ENCODE results near the gene HS3ST2.
"Not testable (repeated sequence)": the region's sequence is repeated elsewhere in the genome, so short reads cannot be mapped to it uniquely, and the experiment has no call there.

HS3ST2 gene

DNA sequence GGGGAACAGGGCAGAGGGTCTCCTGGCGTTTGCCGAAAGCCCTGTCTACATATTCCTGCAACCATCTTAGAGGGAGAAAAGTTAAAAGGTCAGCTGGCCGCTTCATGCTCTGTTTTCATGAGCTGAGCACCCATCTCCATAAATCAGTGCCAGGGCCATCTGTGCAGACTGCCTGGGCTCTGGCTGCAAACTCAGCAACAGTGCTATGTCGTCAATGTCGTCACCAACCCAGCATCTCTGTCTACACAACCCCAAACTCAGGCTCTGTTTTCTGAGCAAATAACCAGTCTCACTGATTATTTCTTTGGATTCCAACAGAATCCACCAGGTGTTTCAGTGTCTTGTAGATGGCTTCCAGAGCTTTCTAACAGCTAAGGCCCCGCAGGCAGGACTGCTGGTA lies 65.0 kb downstream of the HS3ST2 start:
- DNase-seq (ENCODE audit: low read depth in 2 of 2): no peak

DNA sequence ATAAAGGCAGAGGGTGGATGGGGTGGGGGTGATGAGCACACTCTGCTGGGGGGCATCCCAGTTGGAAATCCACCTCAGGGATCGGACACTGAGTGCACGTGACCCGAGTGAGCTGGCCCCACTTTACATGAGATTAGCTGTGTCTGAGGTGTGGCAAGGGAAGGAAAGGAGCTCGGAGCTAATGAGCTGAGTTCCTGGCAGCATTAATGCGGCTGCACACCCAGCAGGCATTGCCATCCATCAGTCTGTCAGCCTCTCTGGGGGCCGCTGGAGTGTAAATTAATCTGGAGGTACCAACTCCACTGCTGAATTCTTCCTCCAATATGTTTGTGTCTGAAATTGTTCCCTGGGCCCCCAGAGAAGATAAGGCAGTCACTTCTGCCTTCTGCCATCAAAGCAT lies 65.5 kb downstream of the HS3ST2 start:
- no peak for DNase-seq (ENCODE audit: low read depth in 2 of 2)

DNA sequence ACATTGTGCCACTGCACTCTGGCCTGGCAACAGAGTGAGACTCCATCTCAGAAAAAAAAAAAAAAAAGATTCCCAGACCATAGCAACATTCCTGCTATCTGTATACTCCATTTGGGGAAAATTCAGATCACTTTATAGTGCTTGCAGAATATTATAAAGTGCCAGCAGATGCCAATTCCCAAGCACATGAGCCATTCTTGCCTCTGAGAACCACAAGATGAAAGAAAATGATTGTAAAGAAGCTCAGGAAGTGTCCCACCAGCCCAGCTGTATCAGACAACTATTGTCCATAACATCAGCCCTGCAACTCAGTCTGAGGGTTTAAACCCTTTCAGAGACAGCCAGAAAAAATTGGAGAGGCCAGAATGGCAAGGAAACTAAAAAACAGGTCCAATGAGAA lies 69.0 kb downstream of the HS3ST2 start:
- DNase-seq (ENCODE audit: low read depth in 2 of 2): no peak

DNA sequence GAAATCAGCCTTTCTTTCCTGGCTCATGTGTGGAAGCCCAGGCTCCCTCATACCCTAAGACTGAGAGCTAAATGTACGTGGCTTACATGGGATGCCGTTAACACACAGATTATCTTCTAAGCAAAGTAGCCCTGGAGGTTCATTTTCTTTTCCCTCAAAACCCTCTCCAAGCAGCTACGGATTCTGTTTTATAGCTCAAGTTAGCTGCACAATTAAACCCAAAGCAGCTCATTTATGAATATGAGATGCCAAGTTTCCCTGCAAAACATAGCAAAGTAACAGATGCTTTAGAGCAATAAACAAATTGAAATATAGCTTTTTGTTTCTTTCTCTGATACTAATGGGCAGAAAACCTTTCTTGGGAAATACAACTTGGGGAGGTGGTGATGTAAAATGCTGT lies 72.0 kb downstream of the HS3ST2 start:
- no peak for DNase-seq (ENCODE audit: low read depth in 2 of 2)

DNA sequence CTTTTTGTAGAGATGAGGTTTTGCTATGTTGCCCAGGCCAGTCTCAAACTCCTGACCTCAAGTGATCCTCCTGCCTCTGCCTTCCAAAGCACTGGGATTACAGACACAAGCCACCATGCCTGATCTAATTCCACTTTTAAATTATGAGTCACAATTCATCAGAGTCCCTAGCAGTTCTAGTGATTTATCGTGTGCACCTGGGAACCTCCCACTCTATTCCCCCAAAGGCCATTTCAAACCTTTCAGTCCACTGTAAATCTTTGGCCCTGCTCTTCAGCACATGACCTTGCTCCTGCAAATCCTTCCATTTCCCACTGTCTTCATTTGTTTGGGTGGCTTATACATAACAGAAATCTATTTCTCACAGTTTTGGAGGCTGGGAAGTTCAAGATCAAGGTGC lies 73.0 kb downstream of the HS3ST2 start:
- DNase-seq (ENCODE audit: low read depth in 2 of 2): no peak

DNA sequence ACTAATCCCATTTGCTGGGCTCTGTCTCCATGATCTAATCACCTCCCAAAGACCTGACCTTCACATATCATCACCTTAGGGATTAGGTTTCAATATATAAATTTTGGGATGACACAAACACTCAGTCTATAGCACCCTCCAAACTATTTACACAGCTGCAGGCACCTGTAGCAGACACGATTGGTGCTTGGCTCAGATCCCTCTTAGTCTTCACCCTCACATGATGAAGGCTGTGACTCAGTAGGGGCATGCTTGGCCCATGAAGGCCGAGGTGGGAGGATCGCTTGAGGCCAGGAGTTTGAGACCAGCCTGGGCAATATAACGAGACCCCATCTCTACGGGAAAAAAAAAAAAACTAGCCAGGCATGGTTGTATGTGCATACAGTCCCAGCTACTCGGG lies 73.5 kb downstream of the HS3ST2 start:
- no peak for DNase-seq (ENCODE audit: low read depth in 2 of 2)

DNA sequence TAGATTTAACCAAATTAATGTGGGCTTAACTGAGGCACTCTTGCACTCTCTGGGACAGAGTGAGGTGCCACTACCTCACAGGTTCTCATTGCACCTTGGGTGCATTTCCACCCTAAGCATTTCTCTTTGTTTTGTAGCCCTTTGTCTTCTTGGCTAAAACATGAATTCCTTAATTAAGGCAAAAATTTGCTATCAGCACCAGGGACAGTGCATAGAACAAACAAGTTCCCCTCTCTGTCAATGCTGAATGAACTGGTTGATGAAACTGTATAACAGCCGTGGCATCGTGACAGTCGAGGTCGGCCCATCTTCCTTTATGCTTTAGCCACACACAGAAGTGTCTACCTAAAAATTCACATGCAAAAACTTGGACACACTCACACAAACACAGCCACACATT lies 74.8 kb downstream of the HS3ST2 start:
- no peak for DNase-seq (ENCODE audit: low read depth in 2 of 2)

DNA sequence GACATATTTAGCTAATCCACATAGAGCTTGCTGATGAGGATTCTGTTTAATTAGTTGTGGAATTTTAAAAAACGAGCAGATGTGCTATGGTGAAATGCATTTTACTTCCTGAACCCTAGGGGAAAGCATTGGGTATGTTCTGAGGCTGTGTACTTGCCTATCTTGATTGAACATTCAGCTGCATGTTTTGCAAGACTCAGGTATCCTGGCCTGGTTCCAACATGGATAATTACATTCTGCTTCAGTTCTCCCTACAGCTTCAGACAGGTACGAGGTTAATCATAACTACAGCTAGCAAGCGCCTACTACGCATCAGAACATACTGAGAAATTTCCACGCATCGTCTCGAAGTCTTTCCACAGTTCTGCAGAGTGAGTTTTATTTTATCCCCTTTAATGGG lies 77.0 kb downstream of the HS3ST2 start:
- DNase-seq (ENCODE audit: low read depth in 2 of 2): no peak

DNA sequence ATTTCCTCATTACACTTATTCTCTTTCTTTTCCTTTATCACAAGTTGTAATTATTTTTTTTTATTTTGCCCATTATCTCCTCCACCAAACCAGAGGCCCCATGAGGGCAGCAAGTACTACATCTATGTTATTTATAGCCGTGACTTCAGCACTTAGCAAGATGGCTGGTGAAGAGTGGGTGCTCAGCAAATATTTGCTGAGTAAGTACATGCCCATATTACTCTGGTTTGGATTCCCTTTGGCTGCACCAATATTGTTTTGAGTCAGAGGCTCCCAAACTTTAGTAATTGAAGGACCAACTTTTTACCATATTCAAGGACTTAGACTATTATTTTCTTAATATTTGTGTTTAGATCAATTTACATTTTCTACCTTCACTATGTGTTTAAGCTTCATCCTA lies 83.2 kb downstream of the HS3ST2 start:
- DNase-seq (ENCODE audit: low read depth in 2 of 2): no peak

DNA sequence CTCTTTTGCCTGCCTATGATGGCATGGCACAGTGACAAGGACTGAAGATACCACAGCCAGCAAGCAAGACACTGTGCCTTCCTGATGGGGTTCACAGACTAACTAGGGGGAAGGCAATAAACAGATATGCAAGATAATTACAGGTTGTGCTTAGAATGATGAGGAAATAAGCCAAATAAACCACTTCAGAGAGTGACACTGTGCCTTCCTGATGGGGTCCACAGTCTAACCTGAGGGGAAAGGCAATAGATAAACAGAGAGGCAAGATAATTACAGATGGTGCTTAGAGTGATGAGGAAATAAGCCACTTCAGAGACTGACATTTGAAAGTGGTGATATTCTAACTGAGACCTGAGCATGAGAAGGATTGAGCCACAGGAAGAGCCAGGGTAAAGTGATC lies 84.2 kb downstream of the HS3ST2 start:
- DNase-seq (ENCODE audit: low read depth in 2 of 2): no peak

DNA sequence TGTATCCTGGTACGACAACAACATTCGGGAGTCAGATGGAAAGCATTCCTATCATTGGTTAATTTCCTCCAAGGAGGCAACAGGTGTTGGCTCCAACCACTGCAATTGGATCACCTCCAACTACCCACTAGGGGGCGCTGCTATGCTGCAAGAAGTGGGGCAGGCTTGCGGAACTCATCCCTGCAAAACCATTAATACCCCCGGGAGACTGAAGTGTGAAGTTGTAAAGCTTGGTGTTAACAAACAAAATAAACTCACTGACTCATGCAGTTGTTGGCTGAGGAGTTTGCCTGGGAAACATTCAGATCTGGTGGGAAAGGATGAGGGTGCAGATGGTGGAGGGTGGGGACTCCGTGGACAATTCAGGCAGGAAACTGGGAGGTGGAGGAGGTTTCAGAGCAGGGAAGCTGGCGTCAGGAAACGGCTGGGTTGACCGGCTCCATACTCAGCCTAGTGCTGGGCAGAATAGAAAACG lies 84.9 kb downstream of the HS3ST2 start:
- peak; percentile 33 to 58 for DNase-seq (ENCODE audit: low read depth in 2 of 2)

DNA sequence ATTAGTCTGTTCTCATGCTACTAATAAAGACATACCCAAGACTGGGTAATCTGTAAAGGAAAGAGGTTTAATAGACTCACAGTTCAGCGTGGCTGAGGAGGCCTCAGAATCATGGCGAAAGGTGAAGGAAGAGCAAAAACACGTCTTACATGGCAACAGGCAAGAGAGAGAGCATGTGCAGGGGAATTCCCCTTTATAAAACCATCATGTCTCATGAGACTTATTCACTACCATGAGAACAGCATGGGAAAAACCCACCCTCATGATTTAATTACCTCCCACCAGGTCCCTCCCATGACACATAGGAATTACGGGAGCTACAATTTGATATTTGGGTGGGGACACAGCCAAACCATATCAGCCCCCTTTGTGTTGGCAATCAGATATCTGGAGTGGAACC lies 85.6 kb downstream of the HS3ST2 start:
- DNase-seq (ENCODE audit: low read depth in 2 of 2): not testable (repeated sequence)

DNA sequence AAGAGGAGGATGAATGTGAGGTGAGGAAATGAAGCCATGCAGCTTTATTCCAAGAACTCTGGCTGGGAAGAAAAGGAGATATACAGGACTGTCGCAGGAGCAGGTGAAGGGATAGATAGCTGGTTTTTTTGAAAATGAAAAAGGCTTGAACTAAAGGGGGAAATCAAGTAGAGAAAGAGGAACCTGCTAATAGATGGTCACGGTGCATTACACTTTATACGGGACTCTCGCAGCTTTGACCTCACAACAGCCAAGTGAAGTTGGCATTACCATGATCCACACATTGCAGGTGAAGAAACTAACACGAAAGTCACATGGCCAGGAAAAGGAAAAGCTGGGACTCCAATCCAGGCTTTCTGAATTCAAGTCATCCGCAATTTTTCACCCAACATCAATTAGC lies 86.9 kb downstream of the HS3ST2 start:
- no peak for DNase-seq (ENCODE audit: low read depth in 2 of 2)

DNA sequence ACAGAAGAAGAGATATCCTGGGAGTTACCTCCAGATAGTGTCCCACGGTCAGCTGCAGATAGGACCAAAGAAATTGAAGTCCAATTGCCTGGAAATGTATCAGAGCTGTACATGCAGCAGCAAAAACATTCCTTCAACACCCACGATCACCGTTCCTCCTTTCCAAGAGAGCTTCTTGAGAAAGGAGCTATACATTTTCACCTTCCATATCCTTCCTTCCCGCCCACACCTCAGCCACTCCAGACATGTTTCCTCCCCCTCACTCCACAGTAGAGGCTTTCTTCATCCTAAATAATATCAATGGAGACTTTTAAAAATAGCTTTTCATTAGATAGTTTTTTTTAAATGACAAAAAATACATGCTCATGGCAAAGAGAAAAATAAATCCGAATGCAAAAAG lies 87.6 kb downstream of the HS3ST2 start:
- no peak for DNase-seq (ENCODE audit: low read depth in 2 of 2)

DNA sequence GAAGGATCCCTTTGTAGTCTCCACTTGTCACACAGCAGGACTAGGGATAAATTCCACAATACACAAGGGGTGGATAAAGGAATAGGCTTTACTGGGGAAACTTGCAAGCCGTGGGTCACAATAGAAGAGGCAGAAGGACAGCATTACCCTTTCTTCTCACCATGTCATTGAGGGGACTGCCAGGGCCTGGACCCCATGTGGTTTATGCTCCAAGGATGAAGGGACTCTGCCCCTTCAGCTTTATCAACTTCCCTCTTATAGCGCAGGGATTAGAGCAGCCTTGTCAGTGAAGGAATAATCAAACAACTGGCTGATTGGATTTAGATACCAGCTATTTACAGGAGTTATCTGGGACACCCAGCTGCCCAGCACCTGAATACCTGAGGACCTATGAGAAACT lies 89.8 kb downstream of the HS3ST2 start:
- DNase-seq (ENCODE audit: low read depth in 2 of 2): no peak

DNA sequence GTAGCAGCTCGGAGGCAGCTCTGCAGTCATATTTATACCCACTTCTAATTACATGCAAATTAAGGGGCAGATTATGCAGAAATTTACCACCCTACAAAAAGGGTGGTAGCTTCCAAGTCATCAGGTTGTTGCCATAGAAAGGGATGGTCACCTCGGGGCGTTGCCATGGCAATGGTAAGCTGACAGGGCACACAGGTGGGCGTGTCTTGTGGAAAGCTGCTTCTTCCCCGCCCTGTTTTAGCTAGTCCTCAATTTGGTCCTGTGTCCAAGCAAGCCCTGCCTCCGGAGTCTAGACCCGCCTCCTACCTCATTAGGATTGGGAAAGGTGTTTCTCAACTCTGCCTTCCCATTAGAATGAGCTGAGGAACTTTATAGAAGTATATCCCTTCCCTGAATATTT lies 98.7 kb downstream of the HS3ST2 start:
- no peak for DNase-seq (ENCODE audit: low read depth in 2 of 2)

DNA sequence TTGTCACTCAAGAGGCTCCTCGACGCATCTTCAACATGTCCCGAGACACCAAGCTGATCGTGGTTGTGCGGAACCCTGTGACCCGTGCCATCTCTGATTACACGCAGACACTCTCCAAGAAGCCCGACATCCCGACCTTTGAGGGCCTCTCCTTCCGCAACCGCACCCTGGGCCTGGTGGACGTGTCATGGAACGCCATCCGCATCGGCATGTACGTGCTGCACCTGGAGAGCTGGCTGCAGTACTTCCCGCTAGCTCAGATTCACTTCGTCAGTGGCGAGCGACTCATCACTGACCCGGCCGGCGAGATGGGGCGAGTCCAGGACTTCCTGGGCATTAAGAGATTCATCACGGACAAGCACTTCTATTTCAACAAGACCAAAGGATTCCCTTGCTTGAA lies 101.0 kb downstream of the HS3ST2 start:
- no peak for DNase-seq (ENCODE audit: low read depth in 2 of 2)

DNA sequence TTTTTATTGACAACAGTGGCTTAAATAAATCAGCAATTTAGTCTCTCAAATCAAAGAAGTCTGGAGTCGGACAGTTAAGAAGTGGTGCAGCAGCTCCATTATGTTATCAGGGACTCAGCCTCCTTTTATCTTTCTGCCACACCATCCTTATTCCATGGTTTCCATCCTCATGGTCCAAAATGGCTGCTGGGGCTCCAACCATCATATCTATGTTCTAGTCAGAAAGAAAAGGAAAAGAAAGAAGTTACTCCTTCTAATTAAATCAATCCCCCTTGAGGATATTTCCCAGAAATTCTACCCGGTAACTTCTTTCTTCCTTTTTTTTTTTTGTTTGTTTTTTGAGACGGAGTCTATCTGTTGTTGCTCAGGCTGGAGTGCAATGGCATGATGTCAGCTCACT lies 109.5 kb downstream of the HS3ST2 start:
- no peak for DNase-seq (ENCODE audit: low read depth in 2 of 2)

DNA sequence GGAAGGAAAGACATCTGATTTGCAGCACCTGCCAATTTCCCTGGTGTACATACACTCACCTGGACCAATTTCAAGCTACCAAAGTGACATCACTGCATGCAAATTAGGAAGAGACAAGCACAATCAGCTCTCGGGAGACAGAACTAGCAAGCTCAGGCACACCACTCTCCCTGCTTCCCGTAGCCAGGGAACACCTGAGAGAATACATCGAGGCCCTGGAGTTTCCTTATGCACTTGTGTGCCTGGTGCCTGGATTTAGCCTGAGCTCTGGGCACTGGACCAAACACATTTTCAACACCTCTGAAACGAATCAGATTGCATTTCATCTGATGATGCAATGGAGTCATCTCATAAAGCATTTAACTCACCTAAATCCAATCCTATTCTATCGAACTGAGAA lies 110.5 kb downstream of the HS3ST2 start:
- no peak for DNase-seq (ENCODE audit: low read depth in 2 of 2)

DNA sequence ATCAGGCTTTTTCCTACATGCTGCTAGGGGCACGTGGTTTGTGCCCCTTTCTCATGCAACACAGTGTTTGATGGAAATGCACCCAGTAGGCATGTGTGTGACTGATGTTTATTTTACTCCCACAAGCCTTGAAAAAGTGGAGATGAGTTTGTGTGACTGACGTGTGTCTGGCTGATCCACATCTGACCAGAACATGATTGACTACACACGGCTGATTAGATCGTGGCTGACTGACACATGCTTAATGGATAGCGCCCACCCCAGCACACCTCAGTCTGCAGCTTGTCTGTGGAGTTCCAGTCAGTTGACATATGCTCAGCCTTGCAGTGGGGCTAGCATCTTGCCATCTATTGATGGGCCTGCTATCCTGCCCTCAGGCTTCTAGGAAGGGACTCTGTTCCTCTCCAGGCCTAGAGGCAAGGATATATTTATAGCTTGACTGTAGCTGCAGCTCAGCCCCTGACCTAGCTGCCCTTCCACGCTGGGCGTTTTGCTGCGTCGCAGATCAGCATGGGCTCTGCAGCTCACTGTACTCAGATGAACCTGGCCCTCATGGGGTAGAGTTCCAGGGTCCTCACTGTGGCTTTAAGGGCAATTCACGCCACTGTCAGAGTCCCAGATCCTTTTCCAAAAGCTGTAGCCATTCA lies 112.3 kb downstream of the HS3ST2 start:
- DNase-seq (ENCODE audit: low read depth in 2 of 2): no peak

DNA sequence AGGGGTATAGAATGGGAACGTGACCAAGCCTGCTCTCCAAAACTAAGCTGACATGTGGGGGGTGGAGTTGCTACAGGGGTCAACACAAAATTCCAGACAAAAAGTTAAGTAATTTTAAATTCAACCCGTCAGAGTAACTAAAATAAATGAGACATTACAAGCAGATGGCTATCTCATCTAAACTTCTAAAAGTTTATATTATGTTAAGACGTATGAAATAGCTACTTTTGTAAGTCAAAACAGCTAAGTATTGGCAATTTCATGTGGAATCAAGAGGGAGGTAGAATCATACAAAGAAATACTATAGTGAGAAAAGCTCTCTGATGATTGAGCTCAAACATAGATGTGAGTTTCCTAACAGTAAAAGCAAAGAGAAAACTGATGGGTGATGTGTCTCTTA lies 113.3 kb downstream of the HS3ST2 start:
- no peak for DNase-seq (ENCODE audit: low read depth in 2 of 2)

DNA sequence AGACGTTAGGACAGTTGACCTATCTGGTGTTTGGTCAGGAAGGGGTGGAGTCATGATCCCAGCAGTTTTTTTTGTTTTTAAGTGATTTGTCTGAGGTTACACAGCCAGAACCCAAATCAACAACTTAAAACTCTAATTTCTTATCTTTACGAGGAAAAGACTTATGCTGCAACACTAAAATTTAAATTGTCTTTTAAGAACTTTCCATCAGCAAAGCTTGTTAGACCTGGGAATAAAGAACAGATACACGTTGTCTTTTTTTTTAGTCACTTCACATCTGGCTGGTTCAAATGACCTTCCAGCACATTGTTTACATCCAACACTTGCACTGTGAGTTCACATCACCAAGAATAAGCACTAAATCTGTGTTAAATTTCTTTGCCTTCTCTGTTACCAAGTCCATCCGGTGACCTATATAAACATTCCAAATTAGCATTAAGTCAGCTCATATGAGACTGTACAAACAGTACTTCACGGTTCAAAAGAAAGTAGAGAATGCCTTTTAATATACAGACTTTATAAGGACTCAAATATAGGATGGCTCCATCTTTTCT lies 115.0 kb downstream of the HS3ST2 start:
- no peak for DNase-seq (ENCODE audit: low read depth in 2 of 2)

DNA sequence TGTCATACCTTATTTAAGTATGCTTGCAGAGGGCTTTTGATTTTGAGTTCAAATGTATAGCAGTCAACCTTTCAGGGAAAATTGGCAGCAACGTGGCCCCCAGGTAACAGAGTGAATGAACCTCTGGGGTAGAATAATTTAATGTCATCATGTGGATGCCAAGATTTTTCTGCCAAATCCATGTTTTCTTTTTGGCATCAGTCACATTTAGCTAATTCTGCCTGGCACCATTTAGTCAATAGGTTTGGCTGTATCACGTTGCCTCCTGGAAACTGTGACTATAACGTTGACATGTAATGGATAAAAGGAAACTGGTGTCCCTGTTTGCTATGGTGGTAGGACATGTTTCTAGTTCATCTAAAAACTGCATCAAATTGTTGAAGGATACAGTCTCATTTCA lies 115.5 kb downstream of the HS3ST2 start:
- DNase-seq (ENCODE audit: low read depth in 2 of 2): no peak

Data from stimulated activated CD4-positive, alpha-beta T cell treated with anti-CD3 and anti-CD28 coated beads, Interleukin-4, amount 100 ng/mL, for 48 hours (primary cell).